ENCODE measurements around the gene CHDH.

The CHDH gene

GRCh38 chr3:53823026-53823955, 22.9 kb downstream of the CHDH start:
- no peak for DNase-seq

DNA sequence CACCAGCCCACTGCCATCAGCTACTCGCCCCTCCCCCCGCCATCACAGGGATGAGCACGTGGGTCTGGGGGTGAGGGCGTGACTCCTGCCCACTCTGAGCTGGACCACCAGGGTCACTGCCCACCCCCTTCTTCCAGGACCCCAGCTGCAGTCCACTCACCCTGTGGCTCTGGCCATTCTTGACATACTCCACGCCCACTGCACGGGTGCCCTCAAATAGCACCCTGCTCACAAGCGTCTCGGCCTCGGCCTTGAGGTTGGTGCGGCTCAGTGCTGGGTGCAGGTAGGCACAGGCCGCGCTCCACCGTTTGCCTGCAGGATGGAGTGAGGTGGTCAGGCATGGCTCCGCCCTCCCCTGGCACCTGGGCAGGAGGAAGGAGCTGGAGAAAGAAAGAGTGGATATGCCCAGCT, 23.9 kb downstream of the CHDH start:
- DNase-seq: no peak

DNA sequence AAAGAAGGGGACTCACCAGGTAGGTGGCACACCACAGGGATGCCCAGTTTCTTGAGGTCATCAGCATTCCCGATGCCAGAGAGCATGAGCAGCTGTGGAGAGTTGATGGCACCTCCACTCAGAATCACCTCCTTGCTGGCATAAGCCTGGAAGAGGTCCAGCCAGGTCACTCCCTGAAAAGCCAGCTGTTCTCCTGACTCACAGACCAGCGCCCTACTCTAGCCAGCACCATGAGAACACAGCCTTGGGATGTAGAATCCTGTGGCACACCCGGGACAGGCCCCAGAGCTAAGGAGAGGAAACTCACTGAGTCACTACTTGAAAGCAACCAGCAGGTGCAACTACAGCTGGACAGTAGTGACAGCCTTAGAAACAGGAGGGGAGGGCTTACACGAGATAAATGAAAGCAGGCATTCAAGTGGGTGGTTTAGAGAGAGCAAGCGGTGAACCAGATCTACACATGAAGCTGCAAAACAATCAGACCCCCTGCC, 24.5 kb downstream of the CHDH start:
- DNase-seq: no peak

DNA sequence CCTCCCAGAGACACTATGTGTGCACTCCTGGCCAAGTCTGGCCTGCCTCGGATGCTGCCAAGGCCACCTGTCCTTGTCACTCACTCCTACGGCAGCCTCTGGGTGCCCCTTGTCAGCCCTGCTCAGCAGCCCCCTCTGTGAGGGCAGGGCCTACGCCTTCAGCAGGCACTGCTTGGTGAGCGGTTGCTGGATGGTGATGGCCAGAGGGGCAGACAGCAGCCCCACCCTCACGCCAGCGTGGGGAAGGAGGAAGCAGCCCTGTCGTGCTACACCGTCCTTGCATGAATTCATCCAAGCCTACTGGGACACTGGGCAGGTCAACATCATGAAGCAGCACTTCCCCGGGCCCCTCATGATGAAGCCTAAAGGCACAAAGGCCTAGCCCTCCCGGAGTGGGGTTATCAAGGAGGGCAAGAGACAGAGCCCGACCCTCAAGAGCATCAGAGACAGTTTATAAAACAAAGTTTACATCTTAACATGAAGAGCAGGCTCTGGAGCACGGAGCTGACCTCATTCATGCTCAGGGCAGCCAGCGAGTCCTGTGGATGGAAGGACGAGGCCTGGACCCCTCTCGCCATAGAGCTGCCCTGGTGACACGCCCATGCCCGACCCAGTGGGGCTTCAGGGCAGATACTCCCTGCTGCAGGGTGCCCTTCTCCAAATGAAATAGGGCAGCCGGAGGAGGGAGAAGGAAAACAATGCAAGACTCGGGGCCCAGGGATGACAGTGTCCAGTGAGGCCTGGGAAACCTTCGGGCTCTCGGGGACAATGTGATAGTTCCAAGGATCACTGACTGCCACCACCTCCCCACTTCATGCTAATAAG, 25.3 kb downstream of the CHDH start:
- DNase-seq: no peak

DNA sequence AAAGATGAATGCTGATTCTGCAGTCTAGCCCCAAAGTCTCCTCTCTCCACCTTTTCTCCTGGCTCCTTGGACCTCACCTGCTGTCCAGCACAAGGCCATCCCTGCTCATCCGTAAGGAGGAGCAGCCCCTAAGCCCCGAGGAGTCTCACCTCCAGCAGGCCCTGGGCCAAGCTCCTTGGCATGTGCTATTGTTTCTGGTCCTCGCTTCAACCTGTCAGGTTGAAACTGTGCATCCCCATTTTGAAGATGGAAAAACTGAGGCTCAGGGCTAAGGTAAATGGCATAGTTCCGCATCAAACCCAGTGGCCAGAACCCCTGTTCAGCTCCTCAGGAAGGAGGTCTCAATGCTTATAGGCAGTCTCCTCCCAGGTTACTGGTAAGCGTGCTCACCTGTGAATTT, 26.1 kb downstream of the CHDH start:
- DNase-seq: no peak

- no peak for DNase-seq
Measured at GRCh38 chr3:53819163-53819868, 26.9 kb downstream of the CHDH start.

DNA sequence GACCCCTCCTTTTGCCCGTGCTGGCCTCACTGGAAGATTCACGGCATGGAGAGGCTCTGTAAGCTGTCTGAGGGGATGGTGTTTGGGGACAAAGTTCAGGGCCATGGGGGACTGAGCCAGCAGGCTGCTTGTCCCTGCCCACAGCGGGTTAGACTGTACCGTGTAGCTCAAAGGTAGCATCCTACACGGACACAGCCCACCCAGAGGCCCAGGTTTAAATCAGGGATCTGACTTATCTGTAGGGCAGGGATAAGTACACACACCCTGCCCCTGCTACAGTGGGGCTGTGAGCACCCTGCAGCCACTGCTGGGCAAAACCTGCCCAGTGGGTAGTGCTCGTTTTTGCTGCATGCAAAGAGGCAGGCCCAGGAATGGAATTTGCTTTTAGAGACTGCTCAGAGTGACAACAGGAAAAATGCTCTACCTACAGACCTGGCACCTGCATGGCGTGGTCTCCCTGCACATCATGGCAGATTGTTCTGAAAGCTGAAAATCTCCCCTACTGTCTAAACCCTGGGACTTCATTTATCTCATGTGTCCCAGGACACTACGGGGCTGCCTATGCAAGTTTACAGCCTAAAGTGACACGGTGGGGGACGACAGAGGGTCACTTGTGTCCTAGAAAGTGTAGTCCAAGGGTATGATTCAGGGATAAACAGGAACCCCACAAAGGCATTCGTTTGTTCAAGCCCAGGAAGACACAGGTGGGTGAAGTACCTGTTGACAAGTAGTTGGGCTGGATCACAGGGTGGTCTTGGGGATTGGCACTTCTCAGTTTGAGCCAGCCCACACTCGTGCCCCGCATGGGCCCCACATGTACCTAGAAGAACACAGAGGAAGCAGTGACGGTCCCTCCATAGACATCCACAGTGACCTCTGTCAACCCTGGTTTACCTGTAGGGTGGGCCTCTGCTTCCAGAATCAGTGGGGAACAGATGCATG, 27.7 kb downstream of the CHDH start:
- no peak for DNase-seq

- no peak for DNase-seq
Measured at GRCh38 chr3:53817809-53818208, 28.4 kb downstream of the CHDH start.

- no peak for DNase-seq
Measured at GRCh38 chr3:53817211-53817610, 29.0 kb downstream of the CHDH start.

DNA sequence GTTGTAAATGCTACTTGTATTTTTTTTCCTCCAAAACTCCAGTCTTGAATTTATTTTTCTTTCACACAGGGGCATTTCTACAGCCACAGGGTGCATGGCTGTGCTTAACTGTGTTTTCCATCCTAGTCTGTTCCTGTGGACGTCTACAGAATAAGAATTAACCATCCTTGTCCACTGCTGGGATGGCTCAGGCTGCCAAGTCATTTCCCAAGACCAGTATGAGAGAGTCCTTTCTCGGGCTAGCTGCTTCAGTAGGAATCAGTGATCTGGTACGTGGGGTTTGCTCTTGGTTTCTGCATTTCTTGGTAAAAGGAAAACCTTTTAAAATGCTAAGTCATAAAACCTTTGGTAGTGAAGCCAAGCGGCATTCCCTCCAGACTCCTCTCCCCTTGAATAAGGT, 29.8 kb downstream of the CHDH start:
- no peak for DNase-seq

DNA sequence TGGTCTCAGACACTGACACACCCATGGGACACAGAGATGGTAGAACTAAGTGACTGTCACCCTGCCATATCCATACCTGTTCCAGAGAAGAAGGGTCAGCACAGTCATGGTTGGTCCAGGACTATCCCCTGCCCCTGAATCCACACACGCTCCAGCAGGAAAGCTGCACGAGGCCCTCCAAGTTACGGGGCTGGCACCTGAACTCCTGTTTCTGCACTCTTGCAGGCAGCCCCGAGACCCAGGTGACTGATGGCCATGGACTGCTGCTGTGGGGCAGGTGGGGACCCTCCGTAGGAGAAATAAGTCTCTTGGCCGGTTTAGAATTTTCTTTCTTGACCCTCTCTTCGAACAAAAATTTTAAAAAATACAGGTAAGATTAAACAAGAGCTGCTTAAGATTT, 30.6 kb downstream of the CHDH start:
- no peak for DNase-seq

DNA sequence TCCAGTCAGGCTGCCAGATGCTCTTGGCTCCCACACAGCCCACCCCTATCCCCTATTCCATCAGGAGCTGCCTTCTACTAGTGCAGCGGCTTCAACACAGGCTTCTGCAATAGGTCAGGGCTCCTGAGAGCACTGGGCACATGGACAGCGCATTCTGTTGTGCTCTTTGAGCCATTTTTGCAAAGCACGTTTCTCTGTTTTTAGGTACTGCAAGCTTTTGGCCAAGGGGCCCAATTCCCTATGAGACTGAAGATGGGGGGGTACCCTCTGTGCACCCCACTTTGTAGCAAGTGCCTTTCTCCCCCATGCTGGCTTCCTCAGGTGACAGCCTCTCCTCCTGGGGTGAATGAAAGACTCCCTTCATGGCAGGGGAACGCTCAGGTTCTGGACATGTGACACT, 31.2 kb downstream of the CHDH start:
- no peak for DNase-seq

GRCh38 chr3:53813876-53814275, 32.3 kb downstream of the CHDH start:
- DNase-seq: no peak

DNA sequence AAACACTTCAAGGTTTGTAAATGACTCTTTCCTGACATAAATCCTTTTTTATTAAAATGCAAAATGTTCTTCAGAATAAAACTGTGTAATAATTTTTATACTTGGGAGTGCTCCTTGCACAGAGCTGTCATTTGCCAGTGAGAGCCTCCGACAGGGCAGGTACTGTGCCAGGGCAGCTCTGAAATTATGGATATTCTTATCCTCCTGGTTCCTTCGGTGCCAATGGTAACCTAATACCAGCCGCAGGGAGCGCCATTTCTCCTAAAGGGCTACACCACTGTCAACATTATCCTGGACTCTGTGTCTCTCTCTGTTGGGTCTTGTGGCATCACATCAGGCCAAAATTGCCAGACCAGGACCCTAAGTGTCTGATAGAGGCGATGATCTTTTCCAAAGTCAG, 33.0 kb downstream of the CHDH start:
- DNase-seq: no peak

DNA sequence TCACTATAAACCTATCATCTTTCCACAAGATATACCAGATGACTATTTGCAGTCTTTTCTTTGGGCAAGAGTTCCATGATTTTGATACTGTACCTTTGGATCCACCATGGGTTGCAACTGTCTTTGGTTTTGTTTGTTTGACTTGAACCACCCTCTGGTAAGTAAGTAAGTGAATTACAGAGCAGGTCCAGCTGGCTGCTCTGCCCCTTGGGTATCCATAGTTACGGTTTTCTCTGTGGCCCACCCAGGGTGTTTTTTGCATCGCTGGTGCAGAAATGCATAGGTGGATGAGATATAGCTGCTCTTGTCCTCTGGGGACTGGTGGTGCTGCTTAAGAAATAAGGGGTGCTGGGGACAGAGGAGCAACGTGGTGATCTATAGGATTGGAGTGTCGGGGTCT, 33.8 kb downstream of the CHDH start:
- no peak for DNase-seq

DNA sequence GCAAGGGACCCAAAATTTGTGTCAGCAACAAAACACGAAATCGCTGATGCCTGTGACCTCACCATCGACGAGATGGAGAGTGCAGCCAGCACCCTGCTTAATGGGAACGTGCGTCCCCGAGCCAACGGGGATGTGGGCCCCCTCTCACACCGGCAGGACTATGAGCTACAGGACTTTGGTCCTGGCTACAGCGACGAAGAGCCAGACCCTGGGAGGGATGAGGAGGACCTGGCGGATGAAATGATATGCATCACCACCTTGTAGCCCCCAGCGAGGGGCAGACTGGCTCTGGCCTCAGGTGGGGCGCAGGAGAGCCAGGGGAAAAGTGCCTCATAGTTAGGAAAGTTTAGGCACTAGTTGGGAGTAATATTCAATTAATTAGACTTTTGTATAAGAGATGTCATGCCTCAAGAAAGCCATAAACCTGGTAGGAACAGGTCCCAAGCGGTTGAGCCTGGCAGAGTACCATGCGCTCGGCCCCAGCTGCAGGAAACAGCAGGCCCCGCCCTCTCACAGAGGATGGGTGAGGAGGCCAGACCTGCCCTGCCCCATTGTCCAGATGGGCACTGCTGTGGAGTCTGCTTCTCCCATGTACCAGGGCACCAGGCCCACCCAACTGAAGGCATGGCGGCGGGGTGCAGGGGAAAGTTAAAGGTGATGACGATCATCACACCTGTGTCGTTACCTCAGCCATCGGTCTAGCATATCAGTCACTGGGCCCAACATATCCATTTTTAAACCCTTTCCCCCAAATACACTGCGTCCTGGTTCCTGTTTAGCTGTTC, 34.9 kb downstream of the CHDH start:
- DNase-seq: no peak

- DNase-seq: no peak
Measured at GRCh38 chr3:53809764-53810400, 36.3 kb downstream of the CHDH start.

GRCh38 chr3:53809267-53809666, 37.0 kb downstream of the CHDH start:
- DNase-seq: no peak

GRCh38 chr3:53808496-53808895, 37.7 kb downstream of the CHDH start:
- DNase-seq: no peak

DNA sequence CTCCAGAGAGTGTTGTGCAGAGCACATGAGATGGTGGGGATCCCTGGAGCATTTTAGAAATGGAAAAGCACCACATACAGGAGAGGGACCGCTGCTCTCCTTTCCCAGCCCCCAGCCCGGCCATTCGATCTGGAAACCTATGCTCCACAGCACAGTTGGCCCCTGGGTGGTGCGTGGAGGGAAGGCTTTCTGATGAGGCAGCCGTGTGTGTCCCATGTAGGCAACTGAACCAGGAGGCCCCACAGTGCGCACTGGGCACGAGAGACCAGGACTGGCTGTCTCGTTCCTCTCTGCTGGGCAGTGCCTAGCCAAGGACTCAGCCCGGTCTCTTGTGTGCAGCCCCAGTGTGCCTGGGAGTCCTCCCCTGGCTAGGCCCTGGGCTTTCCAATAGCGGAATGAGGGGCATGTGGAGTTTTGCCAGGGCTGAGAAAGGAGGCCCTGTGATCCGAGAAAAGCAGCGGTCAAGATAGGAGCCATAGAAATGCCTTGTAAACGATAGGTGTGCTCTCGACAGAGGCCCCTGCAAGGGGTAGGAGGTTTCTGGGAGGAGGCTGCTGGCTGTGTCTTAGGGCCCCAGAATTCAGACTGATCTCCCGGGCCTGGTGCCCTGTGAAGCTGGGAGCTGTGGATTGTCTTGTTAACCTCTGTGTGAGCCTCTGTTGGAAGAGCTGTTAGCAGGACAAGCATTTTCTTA, 39.0 kb downstream of the CHDH start:
- DNase-seq: no peak
